IPS DF 6.9 (cell line): ENCODE results near the gene TDRD6.
A peak's percentile ranks its signal among the peaks of the same experiment; 100 is the strongest.

ENCODE experiments used
- DNase-seq: peaks from one replicate; pipeline ENCODE4 v3.0.0-alpha.2; 2013; ENCODE audit warnings: low read depth, low spot score
- H3K27ac ChIP-seq: one replicate; pipeline ENCODE4 v1.5.1; 2013; ENCODE audit warnings: low read length, control low read depth
- H3K27me3 ChIP-seq: 2 replicates; pipeline ENCODE4 v1.6.1; 2013; ENCODE audit warnings: mild to moderate bottlenecking, low read length; ENCODE audit not compliant: control insufficient read depth, insufficient read depth
- H3K36me3 ChIP-seq: 2 replicates; pipeline ENCODE4 v1.6.1; 2013; ENCODE audit warnings: low read length; ENCODE audit not compliant: control insufficient read depth, insufficient read depth
- H3K4me1 ChIP-seq: 2 replicates; pipeline ENCODE4 v1.6.1; 2013; ENCODE audit warnings: low read length; ENCODE audit not compliant: control insufficient read depth, insufficient read depth
- H3K4me3 ChIP-seq: 2 replicates; pipeline ENCODE4 v1.5.1; 2013; ENCODE audit warnings: mild to moderate bottlenecking, low read length
- H3K9me3 ChIP-seq: 2 replicates; pipeline ENCODE4 v1.6.1; 2013; ENCODE audit warnings: low read length, inconsistent platforms; ENCODE audit not compliant: control insufficient read depth, insufficient read depth
- WGBS: extraction: QIAGEN DNeasy Blood & Tissue Kit; methylation state at CpG from one replicate; pipeline ENCODE4 v1.1.7; 2013; ENCODE audit warnings: mixed read lengths, missing lambda C conversion rate; ENCODE audit not compliant: insufficient read length, insufficient coverage; 5-methylcytosine and 5-hydroxymethylcytosine counted together

TDRD6 gene

DNA sequence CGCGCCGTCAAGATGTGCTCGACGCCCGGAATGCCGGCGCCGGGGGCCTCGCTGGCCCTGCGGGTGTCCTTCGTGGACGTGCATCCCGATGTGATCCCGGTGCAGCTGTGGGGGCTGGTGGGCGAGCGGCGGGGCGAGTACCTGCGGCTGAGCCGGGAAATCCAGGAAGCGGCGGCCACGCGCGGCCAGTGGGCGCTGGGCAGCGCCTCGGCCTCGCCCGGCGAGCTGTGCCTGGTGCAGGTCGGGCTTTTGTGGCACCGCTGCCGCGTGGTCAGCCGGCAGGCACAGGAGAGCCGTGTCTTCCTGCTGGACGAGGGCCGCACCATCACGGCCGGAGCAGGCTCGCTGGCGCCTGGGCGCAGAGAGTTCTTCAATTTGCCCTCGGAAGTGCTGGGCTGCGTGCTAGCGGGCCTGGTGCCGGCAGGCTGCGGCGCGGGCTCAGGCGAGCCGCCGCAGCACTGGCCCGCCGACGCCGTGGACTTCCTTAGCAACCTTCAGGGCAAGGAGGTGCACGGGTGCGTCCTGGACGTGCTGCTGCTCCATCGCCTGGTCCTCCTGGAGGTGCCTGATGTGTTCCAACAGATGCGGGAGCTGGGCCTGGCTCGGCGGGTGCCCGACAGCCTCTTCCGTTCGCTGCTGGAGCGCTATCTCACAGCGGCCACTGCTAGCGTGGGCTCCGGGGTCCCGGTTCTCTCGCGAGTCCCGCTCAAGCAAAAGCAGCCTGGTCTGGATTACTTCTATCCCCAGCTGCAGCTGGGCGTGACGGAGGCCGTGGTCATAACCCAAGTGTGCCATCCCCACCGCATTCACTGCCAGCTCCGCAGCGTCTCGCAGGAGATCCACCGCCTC lies 656 bp downstream of the TDRD6 start:
- DNase-seq = no peak
- Histone ChIP-seq H3K9me3 (no peaks in the 10 kb centered on the region), H3K4me1 (no peaks in the 10 kb centered on the region), H3K4me3 (no peak overlapping the region), H3K27ac (no peak overlapping the region), H3K36me3 (no peaks in the 10 kb centered on the region; the same call in 1 of the 2 replicates), H3K27me3 (no peaks in the 10 kb centered on the region)
- WGBS = no CpG with 5 or more reads among the region's 85 CpGs

DNA sequence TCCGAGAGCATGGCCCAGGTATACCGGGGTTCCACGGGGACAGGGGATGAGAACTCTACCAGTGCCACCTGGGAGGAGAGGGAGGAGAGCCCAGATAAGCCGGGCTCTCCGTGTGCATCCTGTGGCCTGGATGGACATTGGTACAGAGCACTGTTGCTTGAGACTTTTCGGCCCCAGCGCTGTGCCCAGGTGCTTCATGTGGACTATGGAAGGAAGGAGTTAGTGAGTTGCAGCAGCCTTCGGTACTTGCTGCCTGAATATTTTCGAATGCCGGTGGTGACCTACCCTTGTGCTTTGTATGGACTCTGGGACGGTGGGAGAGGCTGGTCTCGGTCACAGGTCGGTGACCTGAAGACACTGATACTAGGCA lies 1.3 kb downstream of the TDRD6 start:
- WGBS = no CpG with 5 or more reads among the region's 13 CpGs
- DNase-seq = no peak

GRCh38 chr6:46689657-46690056 lies 2.0 kb downstream of the TDRD6 start:
- no peak for DNase-seq
- Histone ChIP-seq H3K4me1 (no peaks in the 10 kb centered on the region), H3K27ac (no peak overlapping the region), H3K36me3 (no peaks in the 10 kb centered on the region; the same call in 1 of the 2 replicates), H3K9me3 (no peaks in the 10 kb centered on the region), H3K4me3 (no peak overlapping the region), H3K27me3 (no peaks in the 10 kb centered on the region)
- no CpG with 5 or more reads among the region's 3 CpGs for WGBS

More for the DNA sequence above, 1.3 kb downstream of the TDRD6 start:
- H3K27me3 ChIP-seq = no peaks in the 10 kb centered on the region
- no peaks in the 10 kb centered on the region; the same call in 1 of the 2 replicates for H3K36me3 ChIP-seq
- no peak overlapping the region for H3K27ac ChIP-seq
- no peak overlapping the region for H3K4me3 ChIP-seq
- H3K4me1 ChIP-seq = no peaks in the 10 kb centered on the region
- no peaks in the 10 kb centered on the region for H3K9me3 ChIP-seq

DNA sequence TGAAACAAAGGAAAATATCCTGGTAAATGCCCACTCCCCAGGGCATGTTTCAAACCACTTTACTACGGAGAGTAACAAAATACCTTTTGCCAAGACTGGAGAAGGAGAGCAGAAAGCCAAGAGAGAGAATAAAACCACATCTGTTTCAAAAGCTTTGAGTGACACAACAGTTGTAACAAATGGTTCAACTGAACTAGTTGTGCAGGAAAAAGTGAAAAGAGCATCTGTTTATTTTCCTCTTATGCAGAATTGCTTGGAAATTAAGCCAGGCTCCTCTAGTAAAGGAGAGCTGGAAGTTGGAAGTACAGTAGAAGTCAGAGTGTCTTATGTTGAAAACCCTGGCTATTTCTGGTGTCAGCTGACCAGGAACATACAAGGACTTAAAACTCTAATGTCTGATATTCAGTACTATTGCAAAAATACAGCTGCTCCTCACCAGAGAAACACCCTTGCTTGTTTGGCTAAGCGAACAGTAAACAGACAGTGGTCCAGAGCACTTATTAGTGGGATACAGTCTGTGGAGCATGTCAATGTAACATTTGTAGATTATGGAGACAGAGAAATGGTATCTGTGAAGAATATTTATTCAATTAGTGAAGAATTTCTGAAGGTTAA lies 2.6 kb downstream of the TDRD6 start:
- no peaks in the 10 kb centered on the region for H3K9me3 ChIP-seq
- H3K27ac ChIP-seq = no peak overlapping the region
- H3K36me3 ChIP-seq = no peaks in the 10 kb centered on the region; the same call in 1 of the 2 replicates
- no peak for DNase-seq
- no peak overlapping the region for H3K4me3 ChIP-seq
- no peaks in the 10 kb centered on the region for H3K27me3 ChIP-seq
- H3K4me1 ChIP-seq = no peaks in the 10 kb centered on the region
- no CpG with 5 or more reads among the region's 2 CpGs for WGBS

DNA sequence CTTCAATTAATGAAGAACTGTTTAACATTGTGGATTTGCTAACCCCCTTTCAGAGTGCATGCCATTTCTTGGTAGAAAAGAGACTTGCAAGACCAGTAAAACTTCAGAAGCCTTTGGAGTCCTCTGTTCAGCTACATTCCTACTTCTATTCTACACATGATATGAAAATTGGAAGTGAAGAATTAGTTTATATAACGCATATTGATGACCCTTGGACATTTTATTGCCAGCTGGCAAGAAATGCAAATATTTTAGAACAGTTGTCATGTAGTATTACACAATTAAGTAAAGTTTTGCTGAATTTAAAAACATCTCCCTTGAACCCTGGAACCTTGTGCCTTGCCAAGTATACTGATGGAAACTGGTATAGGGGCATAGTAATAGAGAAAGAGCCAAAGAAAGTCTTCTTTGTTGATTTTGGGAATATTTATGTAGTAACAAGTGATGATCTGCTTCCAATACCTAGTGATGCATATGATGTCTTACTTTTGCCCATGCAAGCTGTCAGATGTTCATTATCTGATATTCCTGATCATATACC lies 3.3 kb downstream of the TDRD6 start:
- H3K4me1 ChIP-seq = no peaks in the 10 kb centered on the region
- no peak overlapping the region for H3K4me3 ChIP-seq
- no peaks in the 10 kb centered on the region; the same call in 1 of the 2 replicates for H3K36me3 ChIP-seq
- no peak for DNase-seq
- H3K27me3 ChIP-seq = no peaks in the 10 kb centered on the region
- no CpG with 5 or more reads among the region's 1 CpG for WGBS
- H3K27ac ChIP-seq = no peak overlapping the region
- H3K9me3 ChIP-seq = no peaks in the 10 kb centered on the region

- Histone ChIP-seq H3K4me3 (no peak overlapping the region), H3K4me1 (no peaks in the 10 kb centered on the region), H3K27me3 (no peaks in the 10 kb centered on the region), H3K27ac (no peak overlapping the region), H3K36me3 (no peaks in the 10 kb centered on the region), H3K9me3 (no peaks in the 10 kb centered on the region)
- no peak for DNase-seq
- WGBS = no CpG with 5 or more reads among the region's 1 CpG
These were observed 12.3 kb downstream of the TDRD6 start for GRCh38 chr6:46699970-46700369.

GRCh38 chr6:46704562-46704961 lies 16.9 kb downstream of the TDRD6 start:
- WGBS = no CpG with 5 or more reads among the region's 3 CpGs
- no peak overlapping the region for H3K4me3 ChIP-seq
- H3K4me1 ChIP-seq = no peaks in the 10 kb centered on the region
- H3K27me3 ChIP-seq = no peaks in the 10 kb centered on the region
- peak; percentile 1 for DNase-seq
- no peak overlapping the region for H3K27ac ChIP-seq
- H3K9me3 ChIP-seq = no peaks in the 10 kb centered on the region
- H3K36me3 ChIP-seq = no peaks in the 10 kb centered on the region

DNA sequence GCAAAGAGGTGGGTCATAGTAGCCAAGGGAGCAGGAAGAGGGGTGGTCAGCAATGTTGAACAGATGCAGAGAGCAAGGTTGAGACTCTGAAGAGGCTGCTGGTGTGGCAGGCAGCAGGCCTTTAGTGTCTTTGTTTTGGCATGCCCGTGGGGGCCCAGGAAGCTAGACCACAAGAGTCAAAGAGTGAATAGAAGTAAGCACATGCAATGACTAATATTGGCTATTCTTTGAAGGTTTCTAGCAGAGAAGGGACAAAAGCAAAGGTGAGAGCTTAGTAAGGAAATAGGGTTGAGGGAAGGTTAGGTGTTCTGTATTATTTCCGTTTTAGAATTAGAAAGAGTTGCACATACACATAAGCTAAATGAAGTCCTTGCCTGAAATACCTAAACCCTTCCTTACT lies 18.8 kb downstream of the TDRD6 start:
- WGBS = no CpG with 5 or more reads among the region's 2 CpGs
- Histone ChIP-seq H3K4me1 (no peaks in the 10 kb centered on the region), H3K4me3 (no peak overlapping the region), H3K27ac (no peak overlapping the region), H3K9me3 (no peaks in the 10 kb centered on the region), H3K36me3 (no peaks in the 10 kb centered on the region), H3K27me3 (no peaks in the 10 kb centered on the region)
- no peak for DNase-seq

DNA sequence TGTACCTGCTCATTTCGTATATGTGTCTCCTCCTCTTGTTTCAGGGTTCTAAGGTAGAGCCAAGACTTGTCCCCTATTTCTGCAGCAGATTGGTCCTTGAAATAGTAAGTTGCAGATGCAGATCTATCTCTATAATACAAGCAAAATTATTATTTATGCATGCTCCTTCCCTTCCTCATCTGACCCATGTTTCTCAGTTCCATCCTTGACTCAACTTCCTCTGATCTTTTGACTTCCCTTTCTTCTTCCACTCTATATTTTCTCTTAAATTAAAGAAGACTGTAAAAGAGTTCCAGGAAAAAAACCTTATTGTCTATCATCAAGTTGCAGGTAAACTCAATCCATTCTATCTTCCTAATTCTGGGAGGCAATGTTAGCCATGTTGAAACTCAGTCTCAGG lies 23.8 kb downstream of the TDRD6 start:
- Histone ChIP-seq H3K4me3 (no peak overlapping the region), H3K36me3 (no peaks in the 10 kb centered on the region), H3K9me3 (no peaks in the 10 kb centered on the region), H3K27me3 (no peaks in the 10 kb centered on the region), H3K4me1 (no peaks in the 10 kb centered on the region), H3K27ac (no peak overlapping the region)
- WGBS = no CpG with 5 or more reads among the region's 1 CpG
- no peak for DNase-seq

DNA sequence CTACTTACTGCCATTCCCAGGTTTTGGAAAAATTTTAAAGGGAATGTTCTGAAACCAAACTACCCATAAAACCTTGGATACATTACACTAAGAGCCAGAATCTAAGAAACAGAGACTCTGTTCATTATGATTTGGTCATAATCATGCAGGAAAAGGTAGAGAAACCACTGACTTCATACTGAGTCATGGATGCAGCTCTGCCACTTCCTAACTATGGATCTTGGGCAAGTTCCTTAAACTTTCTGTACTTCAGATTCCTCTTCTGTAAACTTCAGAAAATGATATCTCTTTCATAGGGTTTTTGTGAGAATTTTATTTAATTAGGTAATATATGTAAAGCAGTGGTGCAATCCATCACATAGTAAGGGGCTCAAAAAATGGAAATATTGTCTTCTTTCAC lies 27.5 kb downstream of the TDRD6 start:
- Histone ChIP-seq H3K4me3 (no peak overlapping the region), H3K27me3 (no peaks in the 10 kb centered on the region), H3K27ac (no peak overlapping the region), H3K4me1 (peaks cover 2% of the 10 kb centered on the region; the same call in 1 of the 2 replicates), H3K9me3 (no peaks in the 10 kb centered on the region), H3K36me3 (no peaks in the 10 kb centered on the region)
- no peak for DNase-seq
